ENCODE measurements around the gene GMDS. TPM values are rescaled to one million over a fixed set of nuclear protein-coding genes. Genes with fewer than 3 reads are reported as not detected.
"Not testable (repeated sequence)": the region's sequence is repeated elsewhere in the genome, so short reads cannot be mapped to it uniquely, and the experiment has no call there.

Gene GMDS
- total RNA-seq, 1 donor from 2014 or later: 7.7 TPM

DNA sequence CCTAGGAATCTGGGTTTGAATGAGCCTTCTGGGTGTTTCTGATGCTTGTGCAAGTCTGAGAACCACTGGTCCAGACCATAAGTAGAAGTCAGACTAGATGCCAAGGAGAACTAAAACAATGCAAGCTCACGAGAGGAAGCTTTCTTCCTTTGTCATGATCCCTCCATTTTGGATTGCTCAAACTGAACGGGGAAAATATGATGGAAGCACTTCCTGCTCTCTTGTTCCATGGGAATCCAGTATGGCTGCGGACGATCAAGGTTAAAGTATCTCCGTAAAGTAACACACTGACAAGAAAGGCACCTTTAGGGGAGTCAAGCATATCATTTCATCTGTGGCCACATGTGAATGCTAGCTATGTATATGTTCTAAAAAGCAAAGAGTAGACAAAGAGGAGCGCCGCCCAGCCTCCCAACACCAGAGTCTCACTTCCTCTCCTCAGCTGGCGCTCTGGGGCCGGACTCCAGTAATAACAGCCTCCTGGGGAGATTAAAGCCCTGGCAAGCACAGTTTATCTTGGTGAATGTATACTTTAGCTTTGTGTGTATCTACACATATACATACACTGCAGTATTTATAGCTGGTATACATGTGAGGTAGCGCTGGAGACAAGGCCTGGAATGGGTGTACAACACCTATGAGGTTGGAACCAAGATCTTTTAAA lies 547.6 kb downstream of the GMDS start:
- no peak for DNase-seq (ENCODE audit: low read depth in 2 of 2)

- DNase-seq (ENCODE audit: low read depth in 2 of 2): no peak
Measured at GRCh38 chr6:1696463-1696850, 548.9 kb downstream of the GMDS start.

DNA sequence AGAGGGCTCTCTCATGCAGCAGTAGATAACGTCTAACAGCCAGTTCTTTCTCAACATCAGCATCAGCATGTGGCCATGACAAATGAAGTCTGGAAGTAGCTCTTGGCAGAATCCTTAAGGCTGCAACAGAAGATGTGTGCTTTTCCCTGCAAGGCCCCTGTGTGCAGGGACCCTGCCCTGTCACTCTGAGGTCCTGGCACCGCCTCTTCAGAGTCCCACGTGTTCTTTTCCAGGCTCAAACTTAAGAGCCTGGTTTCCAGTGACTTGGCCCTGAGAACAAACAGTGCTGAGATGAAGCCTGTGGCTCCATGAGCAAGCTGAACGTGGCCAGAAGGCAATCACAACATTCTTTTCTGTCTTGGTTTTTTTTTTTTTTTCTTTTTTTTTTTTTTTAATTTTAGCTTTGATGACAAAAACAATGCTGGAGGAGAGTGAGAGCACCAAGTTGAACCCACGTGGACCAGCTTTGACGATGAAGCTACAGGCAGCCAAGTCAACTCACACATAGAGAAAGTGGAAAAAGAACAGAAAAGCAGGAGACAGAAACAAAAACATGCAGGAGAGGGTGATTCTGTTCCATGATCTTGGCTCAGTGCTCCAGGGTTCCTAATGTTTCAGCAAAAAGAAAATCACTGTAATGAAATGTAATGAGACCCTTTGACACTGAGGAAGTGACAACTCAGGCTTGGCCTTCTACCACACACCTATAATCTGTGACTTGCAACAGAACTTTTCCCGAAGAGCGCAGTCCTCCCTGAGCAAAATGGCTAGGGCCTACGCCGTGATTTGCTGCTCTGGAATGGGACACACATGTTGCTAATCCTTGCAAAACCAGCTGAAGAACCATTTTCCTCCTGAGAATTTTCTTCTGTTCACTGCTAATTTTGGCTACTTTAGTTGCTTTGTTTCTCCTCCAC lies 549.6 kb downstream of the GMDS start:
- DNase-seq (ENCODE audit: low read depth in 2 of 2): no peak

- DNase-seq (ENCODE audit: low read depth in 2 of 2): not testable (repeated sequence)
Measured at GRCh38 chr6:1691828-1692227, 553.6 kb downstream of the GMDS start.

GRCh38 chr6:1690656-1691055 lies 554.7 kb downstream of the GMDS start:
- not testable (repeated sequence) for DNase-seq (ENCODE audit: low read depth in 2 of 2)

DNA sequence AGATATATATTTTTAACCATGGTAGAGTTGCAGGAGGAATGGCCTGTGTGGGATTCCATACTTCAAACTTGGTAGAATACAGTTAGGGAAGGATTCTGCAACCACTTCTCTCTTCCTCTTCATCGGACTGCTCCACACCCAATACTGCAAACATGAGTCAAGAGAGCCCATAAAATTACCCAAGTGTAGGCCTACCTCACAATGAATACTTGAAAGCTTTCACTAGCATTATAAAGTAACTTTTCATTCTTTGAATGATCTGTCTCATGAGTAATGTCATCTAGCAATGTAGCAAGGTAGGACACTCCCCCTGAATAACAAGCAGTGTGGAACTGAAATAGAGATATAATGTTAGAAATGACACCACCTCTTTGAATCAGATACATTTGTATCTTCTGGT lies 556.3 kb downstream of the GMDS start:
- DNase-seq (ENCODE audit: low read depth in 2 of 2): no peak

DNA sequence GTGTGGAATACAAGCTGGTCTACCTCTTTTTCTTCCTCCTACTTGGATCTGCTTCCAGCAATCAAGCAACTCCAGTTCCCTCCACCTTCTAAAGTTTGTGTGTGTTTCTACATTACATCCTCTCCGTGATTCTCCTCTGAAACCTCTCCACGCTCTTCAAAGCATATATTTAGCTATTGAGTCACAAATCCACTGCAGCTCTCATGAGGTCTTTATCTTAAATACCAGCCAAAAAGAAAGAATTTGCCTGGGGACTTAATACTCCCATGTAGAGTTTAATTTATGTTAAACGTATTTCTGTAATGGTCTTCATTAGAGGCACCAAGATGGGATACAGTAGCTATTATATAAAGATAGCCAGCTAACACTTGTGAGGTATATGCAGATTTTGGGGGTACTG lies 557.0 kb downstream of the GMDS start:
- no peak for DNase-seq (ENCODE audit: low read depth in 2 of 2)

DNA sequence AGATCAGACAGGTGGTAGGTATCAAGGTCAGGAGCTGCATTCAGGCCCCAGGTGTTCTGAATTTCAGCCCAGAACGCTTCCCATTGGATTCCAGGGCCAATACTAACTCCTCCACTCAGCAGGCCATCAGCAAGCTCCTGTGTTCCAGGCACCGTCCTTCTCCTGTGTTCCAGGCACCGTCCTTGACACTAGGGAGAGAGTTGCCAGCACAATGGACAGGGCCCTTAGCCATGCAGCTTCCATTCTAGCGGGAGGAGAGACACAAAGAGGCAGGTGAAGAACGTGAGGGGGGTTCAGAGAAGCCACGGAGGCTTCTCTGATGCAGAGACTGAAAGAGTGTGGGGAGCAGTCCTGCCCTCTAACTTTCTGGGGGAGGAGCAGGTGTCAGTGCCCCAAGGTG lies 558.0 kb downstream of the GMDS start:
- DNase-seq (ENCODE audit: low read depth in 2 of 2): no peak

DNA sequence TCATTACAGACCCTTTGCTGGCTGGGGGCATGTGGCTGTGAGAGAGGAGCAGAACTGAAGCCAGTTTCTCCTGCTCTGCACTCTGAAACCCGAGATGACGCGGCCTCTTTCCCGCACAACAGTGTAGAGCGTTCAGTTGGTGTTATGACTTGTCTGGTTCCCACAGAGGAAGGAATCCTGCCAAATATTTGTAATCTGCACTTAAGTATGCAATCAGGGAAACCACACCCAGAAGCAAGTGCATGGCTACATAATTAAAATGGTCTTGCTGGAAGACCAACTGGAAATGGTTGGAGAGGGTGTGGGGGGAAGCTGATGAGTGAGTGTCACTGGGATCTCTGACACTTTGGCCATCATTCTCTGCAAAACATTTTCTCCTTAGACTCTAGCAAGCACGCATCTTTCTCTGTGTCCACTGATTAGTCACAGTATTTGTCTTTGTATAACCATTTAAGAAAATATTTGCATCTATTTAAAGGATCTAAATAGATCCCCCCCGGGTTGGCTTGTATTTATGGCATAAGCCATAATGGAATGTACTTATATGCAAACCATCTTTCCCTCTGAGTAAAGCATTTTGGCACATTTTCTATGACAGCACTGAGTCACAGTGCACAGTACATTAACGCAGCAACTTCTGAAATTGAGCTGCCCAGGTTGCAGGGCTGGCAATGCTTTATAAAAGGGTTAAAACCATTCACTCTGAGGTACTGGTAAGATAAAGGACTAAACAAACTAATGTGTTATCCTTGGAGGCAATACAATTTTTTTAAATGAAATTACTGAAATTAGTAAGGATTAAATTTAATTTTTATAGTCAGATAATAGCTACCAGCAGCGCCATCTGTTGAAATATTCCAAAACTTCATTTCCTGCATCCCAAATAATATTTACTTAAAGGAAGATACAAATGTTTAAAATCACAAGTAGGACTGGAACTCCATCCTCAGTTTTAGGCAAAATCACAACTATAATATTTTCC lies 559.0 kb downstream of the GMDS start:
- DNase-seq (ENCODE audit: low read depth in 2 of 2): peak; percentile 45 to 74

- no peak for DNase-seq (ENCODE audit: low read depth in 2 of 2)
Measured at GRCh38 chr6:1679688-1680068, 565.7 kb downstream of the GMDS start.

DNA sequence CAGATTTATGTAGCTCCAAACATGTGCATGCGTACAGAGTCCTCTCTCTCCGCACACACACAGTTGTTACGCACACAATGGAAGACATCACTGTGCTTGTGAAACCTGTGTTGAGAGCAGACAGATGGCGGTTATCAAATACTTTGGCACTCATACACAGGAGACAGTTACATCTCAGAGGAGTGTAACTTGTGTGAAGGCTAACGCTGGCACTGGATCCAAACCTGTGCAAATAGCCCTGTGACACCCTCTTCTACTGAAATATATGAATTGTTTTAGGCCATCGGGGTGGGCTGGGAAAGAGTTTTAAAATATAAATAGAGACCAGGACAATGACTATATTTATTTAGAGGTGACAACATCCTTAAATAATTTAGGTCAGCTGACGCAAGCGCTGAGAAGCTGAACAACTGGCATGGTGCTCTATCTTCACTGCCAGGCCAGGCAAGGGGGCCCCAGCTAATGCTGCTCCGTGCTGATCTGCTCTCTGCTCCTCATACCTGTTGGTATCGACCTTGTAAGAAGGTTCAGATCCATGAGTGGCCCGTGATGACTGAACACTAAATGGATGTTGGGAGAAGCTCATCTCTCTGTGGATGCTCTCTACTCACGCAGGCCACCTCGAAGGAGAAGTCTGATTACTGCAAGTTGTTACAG lies 566.2 kb downstream of the GMDS start:
- DNase-seq (ENCODE audit: low read depth in 2 of 2): no peak

DNA sequence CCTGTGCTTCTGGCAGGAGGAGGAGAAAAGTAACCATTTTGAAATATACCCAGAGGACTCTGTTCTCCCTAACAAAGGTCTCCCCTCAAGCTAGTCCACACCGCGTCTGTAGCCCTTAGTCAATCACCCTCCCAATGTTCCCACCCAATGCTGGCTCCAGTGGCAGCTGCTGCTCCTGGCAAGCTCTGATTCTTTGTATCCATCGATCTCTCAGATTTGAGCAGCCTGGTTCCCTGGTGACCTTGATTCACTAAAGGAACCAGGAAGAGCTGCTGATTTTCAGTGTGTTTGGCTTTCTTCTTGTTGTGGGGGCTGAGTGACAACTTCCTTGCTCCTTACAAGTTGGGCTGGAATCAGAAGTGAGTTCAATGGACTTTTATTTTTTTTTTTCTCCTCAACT lies 567.2 kb downstream of the GMDS start:
- DNase-seq (ENCODE audit: low read depth in 2 of 2): no peak

GRCh38 chr6:1672379-1672778 lies 573.0 kb downstream of the GMDS start:
- no peak for DNase-seq (ENCODE audit: low read depth in 2 of 2)

- no peak for DNase-seq (ENCODE audit: low read depth in 2 of 2)
Measured at GRCh38 chr6:1670711-1671462, 574.5 kb downstream of the GMDS start.

DNA sequence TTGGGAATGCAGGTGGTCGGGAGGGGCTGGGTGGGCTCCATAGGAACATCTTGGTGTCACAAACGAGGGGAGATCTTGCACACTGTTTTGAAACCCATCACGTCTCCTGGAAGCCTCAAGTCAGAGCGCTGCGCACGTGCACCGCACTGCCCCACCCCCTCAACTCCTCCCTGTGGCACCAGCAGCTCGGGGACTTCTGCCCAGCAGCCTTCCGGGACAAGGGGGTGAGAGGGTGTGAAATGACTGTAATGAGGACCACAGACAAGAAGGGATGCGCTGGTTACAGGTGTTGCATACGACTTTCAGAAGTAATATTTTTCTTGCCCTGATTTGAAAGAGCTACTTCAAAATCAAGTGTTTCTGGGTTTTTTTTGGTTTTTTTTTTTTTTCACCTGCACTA lies 575.4 kb downstream of the GMDS start:
- DNase-seq (ENCODE audit: low read depth in 2 of 2): no peak

DNA sequence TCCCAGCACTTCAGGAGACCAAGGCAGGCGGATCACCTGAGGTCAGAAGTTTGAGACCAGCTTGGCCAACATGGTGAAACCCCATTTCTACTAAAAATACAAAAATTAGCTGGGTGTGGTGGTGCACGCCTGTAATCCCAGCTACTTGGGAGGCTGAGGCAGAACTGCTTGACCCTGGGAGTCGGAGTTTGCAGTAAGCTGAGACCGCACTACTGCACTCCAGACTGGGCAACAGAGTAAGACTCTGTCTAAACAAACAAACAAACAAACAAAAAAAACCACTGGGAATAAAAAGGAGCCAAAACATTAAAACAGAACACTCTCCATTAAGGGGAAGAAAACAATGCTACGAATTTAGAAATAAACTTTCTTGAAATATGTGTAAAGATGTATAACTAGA lies 576.9 kb downstream of the GMDS start:
- DNase-seq (ENCODE audit: low read depth in 2 of 2): not testable (repeated sequence)

GRCh38 chr6:1667805-1668175 lies 577.6 kb downstream of the GMDS start:
- DNase-seq (ENCODE audit: low read depth in 2 of 2): no peak

DNA sequence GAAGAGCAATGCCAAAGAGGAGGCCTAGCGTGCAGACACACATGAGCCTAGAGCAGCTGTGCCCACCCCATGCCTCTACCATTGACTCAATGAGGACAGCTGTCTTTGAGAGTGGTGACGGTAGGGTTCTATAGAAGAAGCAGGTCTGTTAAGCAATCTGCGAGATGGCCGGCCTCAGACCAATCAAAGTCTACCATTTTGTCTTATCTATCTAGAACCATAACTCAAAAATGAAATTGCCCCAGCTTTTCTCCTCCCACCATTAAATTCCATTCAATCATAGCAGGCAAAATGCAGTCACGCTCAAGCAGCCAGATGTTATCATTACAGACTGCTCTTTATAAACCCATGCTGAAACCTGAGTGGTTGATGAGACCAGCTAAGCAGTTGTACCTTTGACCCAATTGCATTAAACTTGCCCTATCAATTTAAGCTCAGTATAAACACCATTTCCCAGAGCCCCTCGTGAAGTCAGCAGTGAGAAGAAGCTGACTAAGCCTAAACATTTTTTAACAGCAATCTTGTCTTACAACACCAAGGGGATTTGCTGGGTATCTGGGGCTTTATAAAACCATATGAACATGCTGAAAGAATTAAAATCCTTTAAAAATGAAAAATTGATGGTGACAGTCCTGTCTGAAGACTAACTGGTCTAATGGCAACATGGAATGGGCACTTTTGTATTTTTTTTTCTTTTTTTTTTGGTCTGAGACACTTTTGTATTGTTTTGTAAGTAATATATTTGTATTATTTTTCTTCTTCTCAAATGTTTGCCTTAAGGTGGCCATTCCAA lies 578.2 kb downstream of the GMDS start:
- DNase-seq (ENCODE audit: low read depth in 2 of 2): no peak

DNA sequence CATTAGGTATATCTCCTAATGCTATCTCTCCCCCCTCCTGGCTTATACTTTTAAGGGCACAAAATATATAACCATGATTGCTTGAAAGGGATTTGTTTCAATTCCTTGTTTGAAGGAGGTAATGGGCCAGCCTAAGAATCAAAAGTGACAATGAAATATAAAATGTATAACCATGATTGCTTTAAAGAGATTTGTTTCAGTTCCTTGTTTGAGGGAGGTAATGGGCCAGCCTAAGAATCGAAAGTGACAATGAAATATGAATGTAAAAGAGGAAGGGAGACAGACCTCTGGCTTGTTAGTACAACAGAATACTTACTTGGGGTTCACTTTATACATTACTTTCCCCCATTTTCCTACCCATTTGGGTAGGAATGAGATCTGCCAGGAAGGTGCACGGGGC lies 580.2 kb downstream of the GMDS start:
- DNase-seq (ENCODE audit: low read depth in 2 of 2): no peak

DNA sequence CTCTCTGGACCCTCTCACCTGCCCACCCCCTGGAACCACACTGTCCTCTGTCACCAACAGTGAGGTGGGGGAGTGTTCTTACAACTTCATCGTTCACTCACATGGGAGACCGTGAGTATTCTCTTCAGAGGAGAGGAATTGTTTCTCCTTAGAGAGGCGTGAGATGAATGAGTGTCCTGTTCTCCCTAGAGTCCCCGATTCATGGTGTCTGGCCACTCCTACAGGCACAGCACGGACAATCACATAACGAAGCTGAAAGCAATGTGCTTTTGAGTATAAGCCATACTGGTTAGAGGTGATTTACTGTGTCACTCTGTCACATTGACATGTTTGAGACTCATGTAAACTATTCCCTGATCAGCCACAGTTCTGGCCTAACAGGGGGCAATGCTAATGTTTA lies 581.1 kb downstream of the GMDS start:
- no peak for DNase-seq (ENCODE audit: low read depth in 2 of 2)

All from lung microvascular endothelial cell (primary cell).